ENCODE measurements around the gene MIR17HG.

DNA sequence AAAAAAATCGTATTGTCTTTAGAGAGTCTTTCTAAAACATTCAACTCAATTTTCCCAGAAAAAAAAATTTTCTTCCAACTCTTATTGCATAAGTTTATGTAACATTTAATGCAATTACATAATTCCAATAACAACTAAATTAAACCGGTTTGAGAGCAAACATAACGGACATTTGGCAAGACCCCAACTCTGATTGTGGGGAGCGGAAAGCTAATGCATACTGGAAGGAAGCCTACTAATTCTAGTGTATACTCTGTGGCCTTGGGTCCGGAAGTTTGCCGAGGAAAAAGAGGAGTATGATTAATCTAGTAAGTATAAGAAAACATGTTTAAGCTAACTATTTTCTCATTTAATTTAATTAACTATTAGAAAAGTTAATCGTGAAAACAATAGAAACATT, 21.3 kb upstream of the MIR17HG start:
- no peak for TF ChIP-seq POLR2A (IDR thresholded peaks at IDR 0.05)
- no peak for TF ChIP-seq CTCF (IDR thresholded peaks at IDR 0.05)

Measured in thyroid gland (tissue), 4 donors.